CD4-positive, alpha-beta memory T cell (primary cell): ENCODE measurements around the gene DNAH14. TPM values are rescaled to one million over a fixed set of nuclear protein-coding genes. Genes with fewer than 3 reads are reported as not detected.

Source experiments
- CTCF ChIA-PET: fragments of 350-600 bp; sonication (Branson Sonifier 250); formaldehyde crosslinking; loops from one replicate; lab custom pipeline; 2021; ENCODE audit warnings: inconsistent platforms; ENCODE audit not compliant: partially characterized antibody; lab: Charles Lee
- POLR2A ChIA-PET: fragments of 350-600 bp; sonication (Branson Sonifier 250); formaldehyde crosslinking; loops from one replicate; lab custom pipeline; 2021; ENCODE audit not compliant: partially characterized antibody; lab: Charles Lee
- DNase-seq, 5 donors: peaks; one replicate each; pipeline versions ENCODE4 v3.0.0 to v3.0.0-alpha.2; 2020 to 2022; ENCODE audit warnings: mixed read lengths in 1 of 5
- H3K27ac ChIP-seq: one replicate; pipeline ENCODE4 v1.7.0; 2013; ENCODE audit warnings: low read depth, low read length
- H3K27me3 ChIP-seq: 2 replicates; pipeline ENCODE4 v1.7.0; 2013; ENCODE audit warnings: mild to moderate bottlenecking, low read length, moderate library complexity; ENCODE audit not compliant: insufficient read depth
- H3K36me3 ChIP-seq: 2 replicates; pipeline ENCODE4 v1.7.0; 2013; ENCODE audit warnings: mild to moderate bottlenecking, low read length, moderate library complexity; ENCODE audit not compliant: insufficient read depth
- H3K4me1 ChIP-seq: 2 replicates; pipeline ENCODE4 v1.7.0; 2013; ENCODE audit warnings: mild to moderate bottlenecking, low read length, moderate library complexity; ENCODE audit not compliant: insufficient read depth
- H3K4me3 ChIP-seq, 2 donors: one replicate each; pipeline ENCODE4 v1.7.0; 2013; ENCODE audit warnings: low read length in 2 of 2, mild to moderate bottlenecking in 1 of 2
- H3K9me3 ChIP-seq, 2 donors: one replicate each; pipeline ENCODE4 v1.7.0; 2013; ENCODE audit warnings: low read length in 2 of 2, control low read depth in 1 of 2; ENCODE audit not compliant: control insufficient read depth in 1 of 2
- H3K27ac Mint-ChIP-seq, 7 donors: one replicate each; pipeline ENCODE4 v1.8.0; 2020 to 2021; ENCODE audit warnings: mixed read lengths in 7 of 7, mild to moderate bottlenecking in 6 of 7, inconsistent platforms in 3 of 7, moderate library complexity in 3 of 7
- H3K27me3 Mint-ChIP-seq, 2 donors: one replicate each; pipeline ENCODE4 v1.8.0; 2020 to 2021; ENCODE audit warnings: mixed read lengths in 2 of 2
- H3K36me3 Mint-ChIP-seq, 2 donors: one replicate each; pipeline ENCODE4 v1.8.0; 2020 to 2021; ENCODE audit warnings: mixed read lengths in 2 of 2, inconsistent platforms in 1 of 2, mild to moderate bottlenecking in 1 of 2
- H3K4me1 Mint-ChIP-seq, 4 donors: one replicate each; pipeline ENCODE4 v1.8.0; 2020 to 2021; ENCODE audit warnings: mixed read lengths in 4 of 4, mild to moderate bottlenecking in 1 of 4
- H3K4me3 Mint-ChIP-seq, 8 donors: one replicate each; pipeline ENCODE4 v1.8.0; 2020 to 2021; ENCODE audit warnings: mixed read lengths in 8 of 8, mild to moderate bottlenecking in 7 of 8, moderate library complexity in 6 of 8, inconsistent platforms in 3 of 8
- H3K9me3 Mint-ChIP-seq, 8 donors: one replicate each; pipeline ENCODE4 v1.8.0; 2020 to 2021; ENCODE audit warnings: mixed read lengths in 8 of 8, mild to moderate bottlenecking in 5 of 8, inconsistent platforms in 3 of 8, moderate library complexity in 1 of 8
- intact Hi-C: fragments of 100-400 bp; cut with micrococcal nuclease; formaldehyde crosslinking; loops from one replicate; pipeline ENCODE4 v1.15.1; 2023
- polyA plus RNA-seq, 2 donors: library from polyadenylated mRNA; unstranded; fragments of 300-500 nt; fragmentation: Illumina TruSeq; gene quantifications; one replicate each; pipeline ENCODE4 v1.2.3, GENCODE V29; 2021
- total RNA-seq, 2 experiments: library from RNA; stranded (reverse); gene quantifications; one replicate each; pipeline ENCODE4 v1.2.3, GENCODE V29; 2021

DNAH14 gene
- total and polyA plus RNA-seq, 4 experiments from 2014 or later: 0.06 TPM; not detected in 3

DNA sequence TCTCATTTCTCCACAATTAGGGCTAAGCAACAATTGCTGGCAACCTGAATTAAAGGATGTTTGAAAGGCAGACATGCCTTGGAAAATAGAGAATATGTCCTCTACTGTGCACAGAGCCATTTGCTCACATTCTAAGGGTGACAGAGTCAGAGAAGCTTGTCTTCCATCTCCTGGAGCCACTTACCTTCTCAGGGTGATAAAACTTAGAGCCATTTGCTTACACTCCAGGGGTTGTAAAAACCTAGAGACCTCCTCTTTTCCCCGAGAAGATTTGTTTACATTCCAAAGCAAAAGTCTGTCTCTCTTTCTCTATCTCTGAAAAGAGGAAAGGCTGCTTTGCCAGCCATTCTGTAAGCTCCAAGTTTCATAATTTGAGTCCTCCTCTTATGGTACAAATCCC lies 437.1 kb downstream of the DNAH14 start:
- no peaks in the 10 kb centered on the region for H3K9me3 ChIP-seq
- intact Hi-C loops: no loop called here
- H3K4me1 ChIP-seq: no peaks in the 10 kb centered on the region
- no peaks in the 10 kb centered on the region for H3K36me3 ChIP-seq
- no peak overlapping the region for H3K4me3 ChIP-seq
- H3K36me3 Mint-ChIP-seq: no peaks in the 10 kb centered on the region
- H3K4me3 Mint-ChIP-seq: no peak overlapping the region
- H3K27ac Mint-ChIP-seq: no peak overlapping the region
- CTCF ChIA-PET: interaction anchor here (1.0 kb wide), 1 partner anchor 11 kb away, joined by 3 read pairs; no protein-coding TSS in a partner anchor
- no peak overlapping the region for H3K27ac ChIP-seq
- peaks cover 7 to 10% of the 10 kb centered on the region in 2 donors for H3K27me3 Mint-ChIP-seq
- H3K4me1 Mint-ChIP-seq: no peaks in the 10 kb centered on the region
- no peaks in the 10 kb centered on the region for H3K27me3 ChIP-seq
- no peak for DNase-seq
- POLR2A ChIA-PET: no interaction called here
- no peaks in the 10 kb centered on the region for H3K9me3 Mint-ChIP-seq

DNA sequence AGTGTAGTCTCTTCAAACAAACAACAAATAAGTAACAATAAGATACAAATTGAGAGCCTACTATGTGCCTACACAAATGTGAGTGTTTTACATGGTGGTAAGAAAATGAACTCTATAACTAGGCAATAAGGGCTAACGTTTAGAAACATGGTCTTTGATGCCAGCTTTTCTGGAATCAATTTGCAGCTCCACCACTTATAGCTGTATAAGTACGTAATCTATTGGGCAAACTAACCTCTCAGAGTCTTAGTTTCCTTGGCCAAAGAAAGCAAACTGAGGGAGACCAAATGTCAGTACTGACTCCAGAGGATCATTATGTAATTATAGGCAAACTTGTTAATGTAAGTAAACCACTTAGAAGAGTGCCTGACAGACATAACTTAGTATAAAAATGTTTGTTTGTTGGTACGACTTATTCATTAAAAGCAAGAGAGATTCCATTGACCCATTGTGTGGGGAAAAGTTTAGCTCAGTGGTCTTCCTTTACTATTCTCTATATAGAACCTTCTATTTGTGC lies 438.6 kb downstream of the DNAH14 start:
- Histone ChIP-seq H3K9me3 (no peaks in the 10 kb centered on the region), H3K4me1 (no peaks in the 10 kb centered on the region), H3K27me3 (no peaks in the 10 kb centered on the region), H3K36me3 (no peaks in the 10 kb centered on the region), H3K27ac (no peak overlapping the region), H3K4me3 (no peak overlapping the region)
- Mint-ChIP-seq H3K27me3 (peaks cover 7 to 10% of the 10 kb centered on the region in 2 donors), H3K27ac (no peak overlapping the region), H3K4me1 (no peaks in the 10 kb centered on the region), H3K4me3 (no peak overlapping the region), H3K9me3 (peaks cover 0 to 2% (median 0%) of the 10 kb centered on the region in 8 donors), H3K36me3 (no peaks in the 10 kb centered on the region)
- ChIA-PET POLR2A (no interaction called here), CTCF (no interaction called here)
- intact Hi-C loops: no loop called here
- DNase-seq: no peak

DNA sequence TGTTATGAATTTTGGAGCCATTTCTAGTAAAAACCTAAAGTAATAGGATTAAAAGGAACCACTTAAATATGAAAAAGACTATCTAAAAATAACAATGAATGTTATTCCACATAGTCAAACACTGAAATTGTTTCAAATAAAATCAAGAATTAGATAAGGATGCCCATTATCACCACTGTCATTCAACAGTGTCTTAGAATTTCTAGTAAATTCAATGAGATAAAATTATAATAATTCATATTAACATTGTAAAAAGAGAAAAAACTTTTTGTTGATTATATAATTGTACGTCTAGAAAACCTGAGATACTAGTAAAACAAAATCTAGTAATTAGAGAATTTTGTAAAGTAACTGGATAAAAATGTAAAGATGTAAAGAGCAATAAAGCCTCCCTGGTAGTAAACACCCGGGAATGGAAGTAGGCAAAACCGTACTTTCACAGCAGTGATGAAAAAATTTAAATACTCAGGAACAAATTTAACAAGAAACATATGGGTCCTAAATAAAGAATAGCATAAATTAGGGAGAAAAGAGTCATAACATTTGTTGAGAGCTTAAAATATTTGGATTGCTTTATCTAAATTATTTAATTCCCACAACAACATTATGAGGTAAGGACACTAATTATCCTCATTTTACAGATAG lies 442.0 kb downstream of the DNAH14 start:
- Histone ChIP-seq H3K9me3 (no peaks in the 10 kb centered on the region), H3K27me3 (no peaks in the 10 kb centered on the region), H3K4me1 (no peaks in the 10 kb centered on the region), H3K36me3 (no peaks in the 10 kb centered on the region), H3K27ac (no peak overlapping the region), H3K4me3 (no peak overlapping the region)
- CTCF ChIA-PET: no interaction called here
- no peak for DNase-seq
- Mint-ChIP-seq H3K27me3 (peaks cover 7 to 8% of the 10 kb centered on the region in 2 donors), H3K27ac (no peak overlapping the region), H3K36me3 (no peaks in the 10 kb centered on the region), H3K9me3 (peaks cover 0 to 2% (median 0%) of the 10 kb centered on the region in 8 donors), H3K4me1 (no peaks in the 10 kb centered on the region), H3K4me3 (no peak overlapping the region)
- POLR2A ChIA-PET: no interaction called here
- intact Hi-C loops: no loop called here

DNA sequence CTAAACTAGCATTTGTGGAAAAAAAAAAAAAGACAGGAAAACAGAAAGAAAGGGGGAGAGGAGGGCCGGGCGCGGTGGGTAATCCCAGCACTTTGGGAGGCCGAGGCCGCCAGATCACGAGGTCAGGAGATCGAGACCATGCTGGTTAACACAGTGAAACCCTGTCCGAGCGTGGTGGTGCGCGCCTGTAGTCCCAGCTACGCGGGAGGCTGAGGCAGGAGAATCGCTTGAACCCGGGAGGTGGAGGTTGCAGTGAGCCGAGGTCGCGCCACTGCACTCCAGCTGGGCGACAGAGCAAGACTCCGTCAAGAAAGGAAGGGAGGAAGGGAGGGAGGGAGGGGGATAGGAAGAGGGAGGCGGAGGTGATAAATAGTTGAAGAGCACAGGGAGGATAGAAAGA lies 443.7 kb downstream of the DNAH14 start:
- H3K9me3 ChIP-seq: no peaks in the 10 kb centered on the region
- H3K27me3 Mint-ChIP-seq: peaks cover 0 to 3% of the 10 kb centered on the region in 2 donors
- H3K9me3 Mint-ChIP-seq: peaks cover 0 to 2% (median 0%) of the 10 kb centered on the region in 8 donors
- CTCF ChIA-PET: no interaction called here
- H3K27me3 ChIP-seq: no peaks in the 10 kb centered on the region
- no peaks in the 10 kb centered on the region for H3K36me3 ChIP-seq
- POLR2A ChIA-PET: no interaction called here
- peak overlapping the region in 1 of 8 donors; percentile 37 for H3K4me3 Mint-ChIP-seq
- H3K27ac ChIP-seq: no peak overlapping the region
- no peak overlapping the region for H3K27ac Mint-ChIP-seq
- no peak overlapping the region for H3K4me3 ChIP-seq
- no peaks in the 10 kb centered on the region for H3K36me3 Mint-ChIP-seq
- no peaks in the 10 kb centered on the region for H3K4me1 Mint-ChIP-seq
- intact Hi-C loops: no loop called here
- no peak for DNase-seq
- no peaks in the 10 kb centered on the region for H3K4me1 ChIP-seq

DNA sequence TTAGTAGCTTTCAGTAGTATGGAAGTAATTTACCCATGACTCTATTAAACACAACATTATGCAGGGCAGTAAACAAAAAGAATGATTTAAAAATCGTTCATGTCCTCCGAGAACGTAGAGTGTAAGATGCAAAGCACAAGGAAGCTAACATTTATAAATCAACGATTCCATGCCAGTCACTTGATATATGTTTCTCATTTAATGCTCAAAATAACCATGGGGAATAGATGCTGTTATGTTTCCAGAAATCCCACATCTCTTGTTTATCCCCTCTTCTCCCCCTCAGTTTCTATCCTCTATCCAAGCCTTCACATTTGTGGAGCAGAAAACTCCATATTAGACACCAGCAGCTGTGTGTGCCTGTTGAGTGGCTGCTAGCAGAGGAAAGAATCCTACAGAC lies 445.5 kb downstream of the DNAH14 start:
- Mint-ChIP-seq H3K4me1 (peaks cover 0 to 1% (median 0%) of the 10 kb centered on the region in 4 donors), H3K36me3 (no peaks in the 10 kb centered on the region), H3K27ac (no peak overlapping the region), H3K4me3 (no peak overlapping the region), H3K27me3 (no peaks in the 10 kb centered on the region), H3K9me3 (peaks cover 0 to 2% (median 0%) of the 10 kb centered on the region in 8 donors)
- CTCF ChIA-PET: no interaction called here
- DNase-seq: no peak
- Histone ChIP-seq H3K4me1 (no peaks in the 10 kb centered on the region), H3K36me3 (no peaks in the 10 kb centered on the region), H3K27ac (no peak overlapping the region), H3K4me3 (no peak overlapping the region), H3K27me3 (no peaks in the 10 kb centered on the region), H3K9me3 (no peaks in the 10 kb centered on the region)
- POLR2A ChIA-PET: no interaction called here
- intact Hi-C loops: no loop called here

DNA sequence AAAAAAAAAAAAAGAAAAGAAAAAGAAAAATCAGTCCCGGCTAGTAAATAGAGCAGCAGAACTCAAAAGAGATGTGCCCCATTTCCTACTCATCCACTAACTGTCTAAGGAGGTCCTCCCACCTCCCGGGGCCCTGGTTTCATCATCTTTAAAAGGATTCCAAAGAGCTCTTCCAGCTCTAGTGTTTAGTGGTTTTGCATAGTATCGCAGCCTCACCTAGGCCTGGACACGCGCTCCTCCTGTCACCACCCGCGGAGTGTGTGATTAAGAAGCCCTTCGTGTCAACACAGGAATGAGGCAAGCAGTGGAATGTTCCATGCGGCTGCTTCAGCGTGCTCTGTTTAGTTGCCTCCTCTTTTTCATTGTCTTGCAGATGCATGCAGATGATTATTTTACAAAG lies 449.4 kb downstream of the DNAH14 start:
- H3K36me3 ChIP-seq: no peaks in the 10 kb centered on the region
- intact Hi-C loops: no loop called here
- H3K27me3 ChIP-seq: no peaks in the 10 kb centered on the region
- ChIA-PET POLR2A (no interaction called here), CTCF (no interaction called here)
- no peak for DNase-seq
- Mint-ChIP-seq H3K4me1 (peaks cover 0 to 1% (median 0%) of the 10 kb centered on the region in 4 donors), H3K36me3 (peaks cover 0 to 6% of the 10 kb centered on the region in 2 donors), H3K9me3 (no peaks in the 10 kb centered on the region), H3K27me3 (no peaks in the 10 kb centered on the region), H3K27ac (peak overlapping the region in 1 of 7 donors; percentile 48), H3K4me3 (no peak overlapping the region)
- H3K27ac ChIP-seq: no peak overlapping the region
- H3K4me3 ChIP-seq: no peak overlapping the region
- H3K4me1 ChIP-seq: no peaks in the 10 kb centered on the region
- H3K9me3 ChIP-seq: no peaks in the 10 kb centered on the region

DNA sequence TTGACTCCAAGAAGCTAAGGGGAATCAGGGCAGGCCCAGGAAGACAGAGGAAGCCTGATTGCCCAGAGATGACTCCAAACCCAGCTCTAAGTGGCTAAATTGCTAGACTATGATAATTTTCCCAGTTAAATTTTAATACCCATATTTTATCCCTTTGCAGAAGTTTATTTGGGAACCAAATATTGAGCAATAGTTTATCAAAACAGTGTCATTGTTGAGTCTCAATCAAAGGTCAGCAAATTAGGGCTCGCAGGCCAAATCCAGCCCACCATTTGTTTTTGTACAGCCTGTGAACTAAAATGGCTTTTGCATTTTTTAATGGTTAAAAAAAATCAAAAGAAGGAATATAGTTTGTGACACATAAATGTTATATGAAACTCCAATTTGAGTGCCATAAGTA lies 451.2 kb downstream of the DNAH14 start:
- Mint-ChIP-seq H3K4me1 (peaks cover 0 to 1% (median 0%) of the 10 kb centered on the region in 4 donors), H3K27me3 (no peaks in the 10 kb centered on the region), H3K4me3 (no peak overlapping the region), H3K9me3 (no peaks in the 10 kb centered on the region), H3K36me3 (peaks cover 0 to 12% of the 10 kb centered on the region in 2 donors), H3K27ac (no peak overlapping the region)
- no peaks in the 10 kb centered on the region for H3K36me3 ChIP-seq
- intact Hi-C loops: no loop called here
- H3K9me3 ChIP-seq: no peaks in the 10 kb centered on the region
- H3K27ac ChIP-seq: no peak overlapping the region
- no peaks in the 10 kb centered on the region for H3K27me3 ChIP-seq
- ChIA-PET CTCF (no interaction called here), POLR2A (no interaction called here)
- H3K4me3 ChIP-seq: no peak overlapping the region
- DNase-seq: no peak
- no peaks in the 10 kb centered on the region for H3K4me1 ChIP-seq
